Right lobe of liver (tissue), 4 donors: ENCODE measurements around the gene MCTP2.

Experiments
- CTCF ChIP-seq, 4 donors: fragments of 200-600 bp in 3 of 4; fragments of 450-650 bp in 1 of 4; IDR thresholded peaks; one replicate each; pipeline versions ENCODE4 v1.5.1 to v1.8.0; 2016 to 2022; ENCODE audit warnings: antibody characterized with exemption in 4 of 4, mild to moderate bottlenecking in 2 of 4
- POLR2A ChIP-seq: fragments of 450-650 bp; IDR thresholded peaks from one replicate; pipeline ENCODE4 v1.6.1; 2017; ENCODE audit warnings: antibody characterized with exemption, mild to moderate bottlenecking
- donor health status: DM: no; HTN: no; CAD: no.
- donor health status: DM: no; HTN: no; CAD: no.
- donor health status: DM: no; HTN: yes; CAD: no.

- TF ChIP-seq CTCF (IDR thresholded peaks at IDR 0.05) (no peak), POLR2A (no peak)
Observed at GRCh38 chr15:94273826-94274225, 42.5 kb downstream of the MCTP2 start.
